Effector CD4-positive, alpha-beta T cell (primary cell): ENCODE results near the gene RALGAPA2.
"Not testable (repeated sequence)": the region's sequence is repeated elsewhere in the genome, so short reads cannot be mapped to it uniquely, and the experiment has no call there.

ENCODE experiments used
- DNase-seq: peaks from one replicate; pipeline ENCODE4 v3.0.0-alpha.2; 2020

RALGAPA2 gene

GRCh38 chr20:20363434-20363798, 349.0 kb downstream of the RALGAPA2 start:
- DNase-seq, result no peak

- no peak for DNase-seq
Observed at GRCh38 chr20:20362774-20363433, 349.5 kb downstream of the RALGAPA2 start.

- no peak for DNase-seq
Observed at GRCh38 chr20:20360464-20360863, 352.0 kb downstream of the RALGAPA2 start.

GRCh38 chr20:20359628-20360027, 352.8 kb downstream of the RALGAPA2 start:
- no peak for DNase-seq

- no peak for DNase-seq
Observed at GRCh38 chr20:20358801-20359200, 353.6 kb downstream of the RALGAPA2 start.

- DNase-seq, result not testable (repeated sequence)
Observed at GRCh38 chr20:20355503-20355902, 356.9 kb downstream of the RALGAPA2 start.

- DNase-seq, result no peak
Observed at GRCh38 chr20:20353576-20353975, 358.9 kb downstream of the RALGAPA2 start.

GRCh38 chr20:20344476-20344875, 368.0 kb downstream of the RALGAPA2 start:
- DNase-seq, result no peak

GRCh38 chr20:20343932-20344331, 368.5 kb downstream of the RALGAPA2 start:
- no peak for DNase-seq
